Measurements from ENCODE around the gene PGBD4.

Gene PGBD4

GRCh38 chr15:34059946-34060345, 41.9 kb upstream of the PGBD4 start:
- no peak for DNase-seq (ENCODE audit: low read depth)
- H3K4me3 ChIP-seq (ENCODE audit: low read depth, low read length) = no peak overlapping the region
- TF ChIP-seq, protein P1, sequence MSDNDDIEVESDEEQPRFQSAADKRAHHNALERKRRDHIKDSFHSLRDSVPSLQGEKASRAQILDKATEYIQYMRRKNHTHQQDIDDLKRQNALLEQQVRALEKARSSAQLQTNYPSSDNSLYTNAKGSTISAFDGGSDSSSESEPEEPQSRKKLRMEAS (IDR thresholded peaks at IDR 0.05; ENCODE audit: low read depth, low read length) = no peak

DNA sequence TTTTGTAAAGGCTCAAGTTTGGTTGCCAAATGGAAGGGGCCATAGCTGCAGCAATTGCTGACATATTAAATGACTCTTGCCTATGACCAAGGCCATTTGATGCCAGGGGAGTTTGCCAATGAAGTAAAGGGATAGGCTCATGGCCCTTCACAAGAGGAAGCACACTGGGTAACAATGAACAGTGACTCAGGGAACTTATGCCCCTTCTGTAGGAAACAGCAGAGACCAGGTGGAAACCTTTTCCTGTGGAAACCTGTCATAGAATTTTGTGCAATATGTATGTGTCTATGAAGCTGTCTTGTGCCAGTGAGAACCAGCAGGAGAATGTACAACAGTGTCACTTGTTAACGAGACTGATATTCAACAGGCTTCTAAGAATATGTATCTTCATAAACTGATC, 37.4 kb upstream of the PGBD4 start:
- TF ChIP-seq, protein P1 (IDR thresholded peaks at IDR 0.05; ENCODE audit: low read depth, low read length) = no peak
- TF ChIP-seq, protein P2, sequence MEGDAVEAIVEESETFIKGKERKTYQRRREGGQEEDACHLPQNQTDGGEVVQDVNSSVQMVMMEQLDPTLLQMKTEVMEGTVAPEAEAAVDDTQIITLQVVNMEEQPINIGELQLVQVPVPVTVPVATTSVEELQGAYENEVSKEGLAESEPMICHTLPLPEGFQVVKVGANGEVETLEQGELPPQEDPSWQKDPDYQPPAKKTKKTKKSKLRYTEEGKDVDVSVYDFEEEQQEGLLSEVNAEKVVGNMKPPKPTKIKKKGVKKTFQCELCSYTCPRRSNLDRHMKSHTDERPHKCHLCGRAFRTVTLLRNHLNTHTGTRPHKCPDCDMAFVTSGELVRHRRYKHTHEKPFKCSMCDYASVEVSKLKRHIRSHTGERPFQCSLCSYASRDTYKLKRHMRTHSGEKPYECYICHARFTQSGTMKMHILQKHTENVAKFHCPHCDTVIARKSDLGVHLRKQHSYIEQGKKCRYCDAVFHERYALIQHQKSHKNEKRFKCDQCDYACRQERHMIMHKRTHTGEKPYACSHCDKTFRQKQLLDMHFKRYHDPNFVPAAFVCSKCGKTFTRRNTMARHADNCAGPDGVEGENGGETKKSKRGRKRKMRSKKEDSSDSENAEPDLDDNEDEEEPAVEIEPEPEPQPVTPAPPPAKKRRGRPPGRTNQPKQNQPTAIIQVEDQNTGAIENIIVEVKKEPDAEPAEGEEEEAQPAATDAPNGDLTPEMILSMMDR (IDR thresholded peaks at IDR 0.05; ENCODE audit: low read depth, low read length) = no peak
- TF ChIP-seq POLR2A (IDR thresholded peaks at IDR 0.05; ENCODE audit: extremely low read depth, insufficient read length) (no peak), MYC (IDR thresholded peaks at IDR 0.05; ENCODE audit: low read depth, low read length) (no peak)
- H3K4me3 ChIP-seq (ENCODE audit: low read depth, low read length) = no peak overlapping the region
- no peak for DNase-seq (ENCODE audit: low read depth)

- no peak overlapping the region for H3K4me3 ChIP-seq (ENCODE audit: low read depth, low read length)
- DNase-seq (ENCODE audit: low read depth) = no peak
- TF ChIP-seq MYC (IDR thresholded peaks at IDR 0.05; ENCODE audit: low read depth, low read length) (no peak), POLR2A (IDR thresholded peaks at IDR 0.05; ENCODE audit: extremely low read depth, insufficient read length) (no peak)
- TF ChIP-seq, protein P2 (IDR thresholded peaks at IDR 0.05; ENCODE audit: low read depth, low read length) = no peak
- TF ChIP-seq, protein P1 (IDR thresholded peaks at IDR 0.05; ENCODE audit: low read depth, low read length) = no peak
Observed at GRCh38 chr15:34065261-34065660, 36.6 kb upstream of the PGBD4 start.

DNA sequence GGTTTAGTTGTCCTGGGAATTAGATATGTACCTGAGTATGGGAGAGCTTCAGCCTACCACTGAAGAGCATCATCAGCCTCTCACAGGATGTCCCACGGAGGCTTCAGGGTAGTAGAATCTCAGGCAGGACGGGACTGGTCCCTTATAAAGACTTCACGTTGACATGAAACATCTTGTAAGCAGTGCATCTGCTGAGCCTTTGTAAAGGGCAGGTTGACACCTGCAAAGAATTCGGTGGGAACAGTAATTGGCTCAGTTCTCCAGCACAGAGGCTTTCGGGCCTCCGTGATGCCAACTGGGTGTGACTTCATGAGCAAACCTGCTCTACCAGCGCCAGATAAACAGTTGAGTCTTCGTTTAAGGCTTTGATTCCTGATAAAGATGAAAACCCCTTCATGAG, 35.9 kb upstream of the PGBD4 start:
- no peak for DNase-seq (ENCODE audit: low read depth)
- no peak overlapping the region for H3K4me3 ChIP-seq (ENCODE audit: low read depth, low read length)
- TF ChIP-seq MYC (IDR thresholded peaks at IDR 0.05; ENCODE audit: low read depth, low read length) (no peak), POLR2A (IDR thresholded peaks at IDR 0.05; ENCODE audit: extremely low read depth, insufficient read length) (no peak)
- TF ChIP-seq, protein P2 (IDR thresholded peaks at IDR 0.05; ENCODE audit: low read depth, low read length) = no peak
- TF ChIP-seq, protein P1 (IDR thresholded peaks at IDR 0.05; ENCODE audit: low read depth, low read length) = no peak

GRCh38 chr15:34070003-34070402, 31.9 kb upstream of the PGBD4 start:
- H3K4me3 ChIP-seq (ENCODE audit: low read depth, low read length) = no peak overlapping the region
- TF ChIP-seq, protein P1 (IDR thresholded peaks at IDR 0.05; ENCODE audit: low read depth, low read length) = no peak
- TF ChIP-seq POLR2A (IDR thresholded peaks at IDR 0.05; ENCODE audit: extremely low read depth, insufficient read length) (no peak), MYC (IDR thresholded peaks at IDR 0.05; ENCODE audit: low read depth, low read length) (no peak)
- TF ChIP-seq, protein P2 (IDR thresholded peaks at IDR 0.05; ENCODE audit: low read depth, low read length) = no peak
- no peak for DNase-seq (ENCODE audit: low read depth)

DNA sequence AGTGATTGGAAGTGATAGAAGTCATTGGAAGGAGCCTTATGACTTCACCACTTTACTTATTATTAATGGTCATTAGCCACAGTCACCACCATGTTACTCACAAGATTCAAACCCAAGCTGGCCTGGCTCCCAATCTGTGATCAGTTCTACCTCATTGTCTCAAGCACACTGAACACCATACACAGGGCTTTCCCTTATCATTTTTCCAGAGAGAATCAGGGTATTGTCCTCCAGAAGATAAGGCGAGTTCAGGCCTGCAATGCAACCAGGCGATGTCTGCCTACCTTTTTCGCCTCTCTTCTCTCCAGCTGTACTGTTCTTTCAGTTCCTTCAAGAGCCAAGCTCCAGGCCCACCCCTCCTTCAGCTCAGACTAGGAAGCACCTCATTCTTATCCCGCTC, 25.1 kb upstream of the PGBD4 start:
- DNase-seq (ENCODE audit: low read depth) = no peak
- H3K4me3 ChIP-seq (ENCODE audit: low read depth, low read length) = no peak overlapping the region
- TF ChIP-seq, protein P2 (IDR thresholded peaks at IDR 0.05; ENCODE audit: low read depth, low read length) = no peak
- TF ChIP-seq MYC (IDR thresholded peaks at IDR 0.05; ENCODE audit: low read depth, low read length) (no peak), POLR2A (IDR thresholded peaks at IDR 0.05; ENCODE audit: extremely low read depth, insufficient read length) (no peak)
- TF ChIP-seq, protein P1 (IDR thresholded peaks at IDR 0.05; ENCODE audit: low read depth, low read length) = no peak

Measured in NB4 (cell line).